Keratinocyte (primary cell): ENCODE data around the gene CYTH1. TPM values are rescaled to one million over a fixed set of nuclear protein-coding genes. Genes with fewer than 3 reads are reported as not detected.

Source experiments
- DNase-seq: peaks from one replicate; pipeline ENCODE4 v3.0.0-alpha.2; 2011; ENCODE audit warnings: low read depth, missing footprints, low spot score
- FAIRE-seq: peaks from 2 replicates; lab custom pipeline; 2011; peaks lifted over from hg19 to GRCh38; lab: Jason Lieb, UNC
- H2AFZ ChIP-seq: 2 replicates; pipeline ENCODE4 v1.6.0; 2012; ENCODE audit warnings: low read length, control low read depth, inconsistent platforms; ENCODE audit not compliant: control insufficient read depth
- H3K27ac ChIP-seq: 2 replicates; pipeline ENCODE4 v1.5.1; 2011; ENCODE audit warnings: low read length; ENCODE audit not compliant: control insufficient read depth, insufficient read depth
- H3K27me3 ChIP-seq: 3 replicates; pipeline ENCODE4 v1.6.0; 2011; ENCODE audit warnings: low read length; ENCODE audit not compliant: control insufficient read depth, insufficient read depth; ENCODE audit errors: extremely low read depth
- H3K36me3 ChIP-seq, 2 experiments: 2 replicates in 1 of 2; 3 replicates in 1 of 2; pipeline ENCODE4 v1.5.1; 2011; ENCODE audit warnings: low read length in 2 of 2, mild to moderate bottlenecking in 1 of 2; ENCODE audit not compliant: control insufficient read depth in 2 of 2, insufficient read depth in 2 of 2; ENCODE audit errors: extremely low read depth in 1 of 2
- H3K4me1 ChIP-seq: 3 replicates; pipeline ENCODE4 v1.5.1; 2011; ENCODE audit warnings: low read length; ENCODE audit not compliant: control insufficient read depth, insufficient read depth; ENCODE audit errors: extremely low read depth
- H3K4me2 ChIP-seq: 3 replicates; pipeline ENCODE4 v1.6.0; 2011; ENCODE audit warnings: low read depth, low read length; ENCODE audit not compliant: control insufficient read depth, insufficient read depth; ENCODE audit errors: extremely low read depth
- H3K4me3 ChIP-seq, 3 experiments: fragments of 200-600 bp in 1 of 3; sonication (generic) in 1 of 3; 2 replicates in 2 of 3; 3 replicates in 1 of 3; pipeline ENCODE4 v1.5.1; 2011 to 2016; ENCODE audit warnings: low read length in 3 of 3, mild to moderate bottlenecking in 3 of 3, control low read depth in 2 of 3, inconsistent platforms in 1 of 3, low read depth in 1 of 3, mixed read lengths in 1 of 3, mixed run types in 1 of 3, moderate library complexity in 1 of 3; ENCODE audit not compliant: control insufficient read depth in 2 of 3, insufficient read depth in 2 of 3; ENCODE audit errors: extremely low read depth in 1 of 3
- H3K79me2 ChIP-seq: 2 replicates; pipeline ENCODE4 v1.6.0; 2012; ENCODE audit warnings: low read length; ENCODE audit not compliant: control insufficient read depth, insufficient read depth
- H3K9ac ChIP-seq: 3 replicates; pipeline ENCODE4 v1.6.0; 2011; ENCODE audit warnings: low read length; ENCODE audit not compliant: control insufficient read depth, insufficient read depth; ENCODE audit errors: extremely low read depth
- H3K9me1 ChIP-seq: 3 replicates; pipeline ENCODE4 v1.6.0; 2011; ENCODE audit warnings: low read length; ENCODE audit not compliant: control insufficient read depth, insufficient read depth; ENCODE audit errors: extremely low read depth
- H3K9me3 ChIP-seq: 2 replicates; pipeline ENCODE4 v1.5.1; 2012; ENCODE audit warnings: low read depth, low read length; ENCODE audit not compliant: control insufficient read depth
- H4K20me1 ChIP-seq: 3 replicates; pipeline ENCODE4 v1.6.0; 2011; ENCODE audit warnings: low read length; ENCODE audit not compliant: control insufficient read depth, insufficient read depth; ENCODE audit errors: extremely low read depth
- CTCF ChIP-seq, 3 experiments: IDR thresholded peaks in 1 of 3; conservative IDR thresholded peaks in 1 of 3; optimal IDR thresholded peaks in 1 of 3; 2 replicates in 2 of 3; 3 replicates in 1 of 3; pipeline versions ENCODE3 to v1.5.1; 2011; ENCODE audit warnings: low read length in 3 of 3, mild to moderate bottlenecking in 3 of 3, moderate library complexity in 2 of 3, control low read depth in 1 of 3, inconsistent platforms in 1 of 3; ENCODE audit not compliant: insufficient read depth in 2 of 3; ENCODE audit errors: extremely low read depth in 1 of 3
- EZH2 ChIP-seq: IDR thresholded peaks from one replicate; pipeline ENCODE4 v1.6.1; 2012; ENCODE audit warnings: inconsistent platforms, mild to moderate bottlenecking, low read length, moderate library complexity
- dilution Hi-C: fragments of 300-500 bp; cut with MboI; formaldehyde crosslinking; loops from one replicate; pipeline ENCODE4 v1.7.0; 2020; ENCODE audit warnings: low sequenced_read_pairs; ENCODE audit not compliant: extremely low pct_ligation_motif_present
- polyA plus RNA-seq, 5 experiments: library from polyadenylated mRNA; depleted of rRNA in 3 of 5; stranded (reverse) in 3 of 5; stranded (forward) in 1 of 5; unstranded in 1 of 5; fragments of >200 nt; gene quantifications; 1 replicate in 1 of 5; 2 replicates in 3 of 5; 3 replicates in 1 of 5; pipeline versions ENCODE4 v1.2.1 to v1.2.3, GENCODE V29; 2011 to 2012; ENCODE audit warnings: missing spikeins in 2 of 5, low read depth in 1 of 5, low replicate concordance in 1 of 5

The CYTH1 gene
- polyA plus RNA-seq, 1 donor (not counting 4 experiments of a cell fraction or from before 2014, with no cell fraction given) = 28.3 TPM

GRCh38 chr17:78723957-78724356 lies 58.1 kb downstream of the CYTH1 start:
- H4K20me1 ChIP-seq = peaks cover 17% of the 10 kb centered on the region
- H3K4me1 ChIP-seq = peaks cover 12% of the 10 kb centered on the region
- peaks cover 92% of the 10 kb centered on the region for H3K79me2 ChIP-seq

GRCh38 chr17:78723001-78723796 lies 58.9 kb downstream of the CYTH1 start:
- Histone ChIP-seq H3K27ac (no peak overlapping the region), H3K9me3 (no peaks in the 10 kb centered on the region), H3K9me1 (peaks cover 6% of the 10 kb centered on the region), H3K4me2 (no peak overlapping the region), H3K9ac (no peak overlapping the region), H3K4me3 (no peak overlapping the region), H3K79me2 (peaks cover 92% of the 10 kb centered on the region), H4K20me1 (peaks cover 20% of the 10 kb centered on the region), H3K36me3 (no peaks in the 10 kb centered on the region), H2AFZ (no peak overlapping the region), H3K27me3 (no peaks in the 10 kb centered on the region), H3K4me1 (peaks cover 19% of the 10 kb centered on the region)
- DNase-seq = no peak
- FAIRE-seq = no peak
- dilution Hi-C loops = no loop called here
- TF ChIP-seq CTCF (optimal IDR thresholded peaks at IDR 0.05 in 1 of 3, IDR thresholded peaks at IDR 0.05 in 1 of 3, conservative IDR thresholded peaks at IDR 0.05 in 1 of 3; ENCODE audit: extremely low read depth in 1 of 3, insufficient read depth in 2 of 3, low read length in 3 of 3) = no peak
- TF ChIP-seq EZH2 = no peak

More at GRCh38 chr17:78723957-78724356, 58.1 kb downstream of the CYTH1 start:
- Histone ChIP-seq H2AFZ (no peak overlapping the region), H3K36me3 (no peaks in the 10 kb centered on the region), H3K9ac (no peak overlapping the region), H3K27ac (no peak overlapping the region), H3K27me3 (no peaks in the 10 kb centered on the region), H3K9me3 (no peaks in the 10 kb centered on the region), H3K4me2 (no peak overlapping the region), H3K9me1 (peaks cover 6% of the 10 kb centered on the region), H3K4me3 (no peak overlapping the region)
- FAIRE-seq = no peak
- dilution Hi-C loops = no loop called here
- no peak for DNase-seq
- TF ChIP-seq CTCF (optimal IDR thresholded peaks at IDR 0.05 in 1 of 3, IDR thresholded peaks at IDR 0.05 in 1 of 3, conservative IDR thresholded peaks at IDR 0.05 in 1 of 3; ENCODE audit: extremely low read depth in 1 of 3, insufficient read depth in 2 of 3, low read length in 3 of 3) = no peak
- no peak for TF ChIP-seq EZH2
